HG03025 (cell line): ENCODE measurements around the gene GJB5.
"Not testable (repeated sequence)": the region's sequence is repeated elsewhere in the genome, so short reads cannot be mapped to it uniquely, and the experiment has no call there.

Experiments
- ATAC-seq: cut with Tn5 transposase; IDR thresholded peaks from one replicate; pipeline ENCODE4 v1.9.1; 2021; ENCODE audit warnings: mild to moderate bottlenecking, moderate library complexity; ENCODE audit not compliant: unreplicated experiment, low FRiP score

GJB5 gene

DNA sequence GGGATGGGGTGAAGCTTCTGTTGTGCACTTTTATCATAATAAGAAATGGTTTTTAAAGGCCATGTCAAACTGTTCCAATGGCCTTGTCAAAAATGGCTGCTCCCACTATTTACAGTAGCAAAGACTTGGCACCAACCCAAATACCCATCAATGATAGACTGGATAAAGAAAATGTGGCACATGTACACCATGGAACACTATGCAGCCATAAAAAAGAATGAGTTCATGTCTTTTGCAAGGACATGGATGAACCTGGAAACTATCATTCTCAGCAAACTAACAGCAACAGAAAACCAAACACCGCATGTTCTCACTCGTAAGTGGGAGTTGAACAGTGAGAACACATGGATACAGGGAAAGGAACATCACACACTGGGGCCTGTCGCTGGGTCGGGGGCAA lies 18.3 kb downstream of the GJB5 start:
- ATAC-seq = not testable (repeated sequence)

DNA sequence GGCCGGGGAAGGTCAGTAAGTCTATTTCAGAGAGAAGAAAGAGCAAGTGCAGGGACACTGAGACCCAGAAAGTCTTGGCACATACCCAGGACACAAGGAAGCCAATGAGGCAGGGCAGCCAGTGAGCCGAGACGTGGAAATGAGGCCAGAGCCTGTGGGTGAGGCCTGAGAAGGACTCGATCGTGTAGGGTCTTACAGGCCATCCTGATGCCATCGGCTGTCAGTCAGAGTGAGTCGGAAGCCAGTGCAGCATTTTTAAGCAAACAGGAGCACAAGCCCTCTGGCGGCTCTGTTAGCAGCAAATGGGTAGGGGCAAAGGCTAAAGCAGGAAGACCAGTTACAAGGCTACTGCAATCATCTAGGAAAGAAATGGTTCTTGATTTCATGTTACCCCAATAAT lies 20.1 kb downstream of the GJB5 start:
- ATAC-seq = no peak

DNA sequence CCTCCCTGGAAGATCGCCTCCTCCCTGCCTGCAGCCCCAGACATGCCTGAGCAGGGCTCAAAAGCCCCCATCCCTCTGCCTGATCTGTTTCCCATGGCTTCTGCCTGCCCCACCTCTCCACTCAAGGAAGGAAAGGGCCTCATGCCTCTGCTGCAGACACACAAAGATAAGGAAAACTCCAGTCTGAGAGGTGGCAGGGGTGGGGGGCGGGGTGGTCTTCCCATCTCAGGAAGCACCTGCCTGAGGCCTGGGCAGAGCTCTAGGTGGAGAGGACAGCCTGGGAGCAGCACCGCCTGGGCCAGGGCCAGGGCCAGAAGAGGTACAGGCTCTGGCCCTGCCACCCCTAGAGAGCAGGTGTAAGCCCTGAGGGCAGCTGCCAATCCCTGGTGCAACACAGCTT lies 22.1 kb downstream of the GJB5 start:
- no peak for ATAC-seq

DNA sequence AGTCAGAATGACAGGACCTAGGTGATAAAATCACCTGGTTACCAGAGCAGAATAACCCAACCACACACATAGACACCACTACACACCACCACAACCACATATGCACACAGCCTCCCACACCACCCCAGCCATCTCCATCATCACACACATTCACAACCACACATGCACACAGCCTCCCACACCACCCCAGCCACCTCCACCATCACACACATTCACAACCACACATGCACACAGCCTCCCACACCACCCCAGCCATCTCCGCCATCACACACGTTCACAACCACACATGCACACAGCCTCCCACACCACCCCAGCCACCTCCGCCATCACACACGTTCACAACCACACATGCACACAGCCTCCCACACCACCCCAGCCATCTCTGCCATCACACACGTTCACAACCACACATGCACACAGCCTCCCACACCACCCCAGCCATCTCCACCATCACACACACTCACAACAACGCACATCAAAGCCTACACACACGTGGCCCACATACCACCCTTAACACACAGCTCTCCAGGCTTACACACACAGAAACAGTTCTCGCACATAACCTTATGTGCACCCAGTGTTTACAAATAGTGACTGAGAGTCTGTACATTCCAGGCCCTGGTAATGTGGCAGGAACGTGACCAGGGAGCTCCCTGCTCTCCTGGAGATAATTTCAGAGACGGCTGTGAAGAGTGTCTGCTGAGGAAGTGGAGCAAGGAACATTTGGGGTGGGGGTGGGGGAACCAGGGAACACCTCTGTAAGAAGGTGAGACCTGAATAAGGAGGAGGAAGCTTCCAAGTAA lies 22.9 kb downstream of the GJB5 start:
- ATAC-seq = no peak

DNA sequence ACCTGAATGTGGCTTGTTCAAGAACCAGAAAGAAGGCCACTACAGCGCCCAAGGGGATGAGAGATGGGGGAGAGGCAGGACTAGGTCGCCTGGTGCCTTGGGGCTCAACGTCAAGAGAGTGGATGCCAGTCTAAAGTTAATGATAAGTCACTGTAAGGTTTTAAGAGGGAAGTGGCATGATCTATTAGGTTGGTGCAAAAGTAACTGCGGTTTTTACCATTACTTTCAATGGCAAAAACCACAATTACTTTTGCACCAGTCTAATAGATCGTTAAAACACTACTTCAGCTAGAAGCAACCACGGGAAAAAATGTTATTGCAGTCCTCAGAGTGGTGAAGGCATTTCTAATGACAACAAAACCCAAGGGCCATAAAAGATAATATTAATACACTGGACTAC lies 23.5 kb downstream of the GJB5 start:
- ATAC-seq = no peak

DNA sequence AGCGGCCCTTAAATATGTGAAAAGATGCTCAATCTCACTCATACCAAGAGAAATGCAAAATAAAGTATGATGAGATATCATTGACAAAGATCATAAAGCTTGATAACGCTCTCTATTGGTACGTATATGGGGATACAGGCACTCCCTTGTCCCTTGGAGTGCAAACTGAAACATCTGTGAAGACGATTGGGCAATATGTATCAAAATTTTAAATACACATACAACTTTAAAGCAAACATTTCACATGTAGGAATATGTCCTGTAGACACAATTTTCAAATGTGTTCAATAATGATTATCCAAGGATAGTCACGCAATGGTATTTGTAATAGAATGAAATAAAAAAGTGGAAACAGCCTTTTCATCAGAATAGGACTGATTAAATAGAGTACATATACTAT lies 24.2 kb downstream of the GJB5 start:
- ATAC-seq = no peak

DNA sequence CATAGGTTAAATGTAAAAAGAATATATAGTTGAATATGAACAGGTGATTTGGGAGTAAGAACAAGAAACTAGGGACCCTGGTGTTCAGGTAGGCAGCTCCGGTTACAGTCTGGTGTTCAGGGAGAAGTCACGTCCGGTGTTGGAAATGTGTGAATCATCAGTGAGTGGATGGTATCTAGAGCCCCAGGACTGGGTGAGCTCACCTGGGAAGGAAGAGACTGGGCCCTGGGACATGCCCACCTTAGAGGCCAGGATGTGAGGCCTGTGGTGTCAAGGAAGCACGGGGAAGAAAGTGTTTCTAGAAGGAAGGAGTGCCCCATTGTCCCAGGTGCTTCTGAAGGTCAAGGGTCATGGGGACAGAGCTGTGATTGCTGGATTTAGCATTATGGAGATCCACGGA lies 24.7 kb downstream of the GJB5 start:
- ATAC-seq = no peak

DNA sequence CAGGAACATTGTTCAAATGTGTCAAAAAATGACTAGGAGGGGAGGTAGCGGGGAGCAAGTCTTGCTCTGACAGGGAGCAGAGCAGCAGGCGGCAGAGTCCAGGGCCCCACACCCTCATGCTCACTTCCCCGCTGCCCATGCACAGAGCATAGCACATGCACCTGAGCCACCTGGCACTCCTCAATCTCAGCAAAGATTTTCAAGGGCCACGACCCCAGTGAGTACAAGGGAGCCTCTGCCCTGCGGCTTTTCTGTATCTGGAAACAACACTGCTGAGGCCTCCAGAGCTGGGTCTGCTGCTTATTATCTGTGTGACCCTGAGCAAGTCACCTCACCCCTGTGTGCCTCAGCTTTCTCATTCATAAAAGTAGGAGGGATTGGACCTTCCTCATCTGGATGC lies 25.1 kb downstream of the GJB5 start:
- no peak for ATAC-seq

DNA sequence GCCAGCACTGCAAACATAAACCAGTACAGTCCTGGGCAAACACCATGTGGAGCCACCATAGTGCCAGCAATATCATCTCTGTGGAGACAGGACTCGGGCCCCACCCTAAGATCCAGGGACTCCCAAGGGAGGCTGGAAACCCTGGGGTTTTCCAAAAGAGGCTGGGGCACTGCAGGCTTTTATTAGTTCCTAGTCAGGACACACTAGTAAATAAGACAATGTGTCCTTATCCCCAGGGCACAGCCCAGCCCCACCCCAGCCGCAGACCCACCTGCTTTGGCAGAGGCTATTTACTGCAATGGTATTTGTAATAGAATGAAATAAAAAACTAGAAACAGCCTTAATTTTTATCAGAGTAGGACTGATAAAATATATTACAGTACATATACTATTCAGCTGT lies 25.7 kb downstream of the GJB5 start:
- ATAC-seq = no peak

DNA sequence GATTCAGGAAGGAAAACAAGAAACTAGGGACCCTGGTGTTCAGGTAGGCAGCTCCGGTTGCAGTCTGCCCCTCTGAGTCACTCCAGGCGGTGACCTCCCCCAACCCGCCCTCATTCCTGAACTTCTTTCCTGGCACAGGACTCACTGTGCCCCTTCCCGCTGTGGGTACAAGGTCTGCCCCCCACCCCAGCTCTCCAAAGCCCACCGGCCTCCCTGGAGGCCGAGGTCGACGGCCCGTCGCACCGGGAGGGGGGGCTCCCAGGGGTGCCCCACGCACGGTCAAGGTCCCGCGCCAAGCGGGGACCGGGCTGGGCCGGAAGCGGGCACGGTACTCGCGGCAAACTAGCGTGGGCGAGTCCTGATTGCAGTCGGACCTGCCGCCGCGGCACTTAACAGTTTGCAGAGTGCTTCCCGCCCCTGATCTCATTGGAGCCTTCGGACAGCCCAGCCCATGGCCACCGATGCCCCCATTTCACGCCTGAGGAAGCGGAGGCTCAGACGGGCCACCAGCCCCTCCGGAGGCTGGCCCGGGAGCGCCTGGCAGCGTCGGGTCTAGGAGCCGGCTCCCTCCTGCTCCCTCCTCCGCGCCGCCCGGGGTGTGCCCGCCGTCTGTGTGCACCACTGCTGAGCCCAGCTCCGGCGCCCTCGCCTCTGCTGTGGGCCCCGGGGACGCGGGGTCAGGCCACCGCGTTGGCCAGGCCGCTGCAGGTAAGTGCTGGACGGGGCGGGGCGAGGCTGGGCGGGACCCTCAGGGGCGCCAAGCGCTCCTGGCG lies 26.4 kb downstream of the GJB5 start, which contains the start of gene GJB3:
GJB3 (plus strand) TSS at position 144 of the 773 bp plus-strand sequence. CDS start 3,549 bp downstream, outside the sequence.
- ATAC-seq = no peak

DNA sequence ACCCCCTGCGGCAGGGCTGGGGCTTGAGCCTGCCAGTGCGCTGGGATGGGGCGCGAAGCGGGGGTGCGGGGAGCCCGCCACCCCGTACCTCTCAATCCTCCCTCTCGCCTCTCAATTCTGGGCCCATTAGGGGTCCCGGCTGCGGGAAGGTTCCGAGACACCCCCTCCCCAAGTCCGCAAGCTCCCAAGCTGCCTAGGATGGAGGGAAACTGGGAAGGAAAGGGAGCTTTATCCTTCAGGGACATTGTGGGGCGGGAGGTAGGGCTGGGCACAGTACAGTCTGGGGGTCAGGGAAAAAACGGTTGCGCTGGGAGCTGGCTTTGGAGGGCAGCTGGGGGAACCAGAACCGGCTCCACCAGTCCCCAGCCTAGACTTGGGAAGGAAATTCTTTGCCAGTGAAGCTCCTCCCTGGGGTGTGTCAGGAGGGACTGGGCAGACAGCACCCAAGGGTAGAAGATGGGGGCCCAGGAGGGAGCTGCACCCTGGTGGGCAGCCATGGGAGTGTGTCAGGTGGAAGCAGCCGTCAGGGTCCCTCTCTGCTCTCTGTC lies 27.1 kb downstream of the GJB5 start:
- ATAC-seq = no peak

DNA sequence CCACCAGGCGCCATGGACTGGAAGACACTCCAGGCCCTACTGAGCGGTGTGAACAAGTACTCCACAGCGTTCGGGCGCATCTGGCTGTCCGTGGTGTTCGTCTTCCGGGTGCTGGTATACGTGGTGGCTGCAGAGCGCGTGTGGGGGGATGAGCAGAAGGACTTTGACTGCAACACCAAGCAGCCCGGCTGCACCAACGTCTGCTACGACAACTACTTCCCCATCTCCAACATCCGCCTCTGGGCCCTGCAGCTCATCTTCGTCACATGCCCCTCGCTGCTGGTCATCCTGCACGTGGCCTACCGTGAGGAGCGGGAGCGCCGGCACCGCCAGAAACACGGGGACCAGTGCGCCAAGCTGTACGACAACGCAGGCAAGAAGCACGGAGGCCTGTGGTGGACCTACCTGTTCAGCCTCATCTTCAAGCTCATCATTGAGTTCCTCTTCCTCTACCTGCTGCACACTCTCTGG lies 29.9 kb downstream of the GJB5 start:
- ATAC-seq = no peak

DNA sequence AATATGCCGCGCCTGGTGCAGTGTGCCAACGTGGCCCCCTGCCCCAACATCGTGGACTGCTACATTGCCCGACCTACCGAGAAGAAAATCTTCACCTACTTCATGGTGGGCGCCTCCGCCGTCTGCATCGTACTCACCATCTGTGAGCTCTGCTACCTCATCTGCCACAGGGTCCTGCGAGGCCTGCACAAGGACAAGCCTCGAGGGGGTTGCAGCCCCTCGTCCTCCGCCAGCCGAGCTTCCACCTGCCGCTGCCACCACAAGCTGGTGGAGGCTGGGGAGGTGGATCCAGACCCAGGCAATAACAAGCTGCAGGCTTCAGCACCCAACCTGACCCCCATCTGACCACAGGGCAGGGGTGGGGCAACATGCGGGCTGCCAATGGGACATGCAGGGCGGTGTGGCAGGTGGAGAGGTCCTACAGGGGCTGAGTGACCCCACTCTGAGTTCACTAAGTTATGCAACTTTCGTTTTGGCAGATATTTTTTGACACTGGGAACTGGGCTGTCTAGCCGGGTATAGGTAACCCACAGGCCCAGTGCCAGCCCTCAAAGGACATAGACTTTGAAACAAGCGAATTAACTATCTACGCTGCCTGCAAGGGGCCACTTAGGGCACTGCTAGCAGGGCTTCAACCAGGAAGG lies 30.5 kb downstream of the GJB5 start:
- ATAC-seq = no peak

DNA sequence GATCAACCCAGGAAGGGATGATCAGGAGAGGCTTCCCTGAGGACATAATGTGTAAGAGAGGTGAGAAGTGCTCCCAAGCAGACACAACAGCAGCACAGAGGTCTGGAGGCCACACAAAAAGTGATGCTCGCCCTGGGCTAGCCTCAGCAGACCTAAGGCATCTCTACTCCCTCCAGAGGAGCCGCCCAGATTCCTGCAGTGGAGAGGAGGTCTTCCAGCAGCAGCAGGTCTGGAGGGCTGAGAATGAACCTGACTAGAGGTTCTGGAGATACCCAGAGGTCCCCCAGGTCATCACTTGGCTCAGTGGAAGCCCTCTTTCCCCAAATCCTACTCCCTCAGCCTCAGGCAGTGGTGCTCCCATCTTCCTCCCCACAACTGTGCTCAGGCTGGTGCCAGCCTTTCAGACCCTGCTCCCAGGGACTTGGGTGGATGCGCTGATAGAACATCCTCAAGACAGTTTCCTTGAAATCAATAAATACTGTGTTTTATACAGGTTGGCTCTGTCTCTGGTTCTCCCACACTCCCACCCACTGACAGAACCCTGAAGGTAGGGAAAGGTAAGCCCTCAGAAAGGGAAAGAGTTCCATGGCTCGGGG lies 31.1 kb downstream of the GJB5 start:
- no peak for ATAC-seq

DNA sequence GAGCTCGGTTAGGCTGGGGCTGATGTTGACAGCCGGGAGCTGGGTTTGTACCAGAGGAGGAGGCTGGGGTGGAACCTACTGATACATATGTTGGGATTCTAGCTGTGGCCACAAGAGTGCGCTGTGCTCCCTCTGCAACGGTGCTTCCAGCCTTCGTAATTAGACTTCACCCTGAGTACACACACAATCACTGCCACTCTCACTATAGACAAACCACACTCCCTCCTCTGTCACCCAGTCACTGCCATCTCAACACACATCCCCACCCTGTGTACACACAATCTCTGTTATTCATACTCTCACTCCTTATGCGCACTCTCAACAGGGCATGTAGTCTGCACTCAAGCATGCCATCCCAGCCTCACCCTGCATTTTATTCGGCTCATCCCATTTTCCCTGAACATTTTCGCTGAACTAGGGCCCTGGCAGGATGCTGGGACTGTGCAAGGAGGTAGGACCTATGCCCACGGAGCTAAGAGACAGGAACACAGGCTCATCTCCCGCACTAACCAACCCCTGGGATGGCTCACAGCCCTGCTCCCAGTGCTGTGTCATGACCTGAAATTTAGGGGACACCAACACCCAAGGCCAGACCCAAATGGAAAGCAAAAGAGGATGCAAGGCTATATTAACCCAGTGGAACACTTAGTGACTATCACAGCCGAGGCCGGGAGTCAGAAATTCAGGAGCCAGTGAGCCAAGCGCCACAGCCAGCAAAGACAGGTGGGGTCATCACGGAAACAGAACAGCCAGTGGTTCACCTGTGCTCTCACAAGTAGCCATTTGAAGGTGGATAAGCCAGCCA lies 31.9 kb downstream of the GJB5 start:
- ATAC-seq = no peak

DNA sequence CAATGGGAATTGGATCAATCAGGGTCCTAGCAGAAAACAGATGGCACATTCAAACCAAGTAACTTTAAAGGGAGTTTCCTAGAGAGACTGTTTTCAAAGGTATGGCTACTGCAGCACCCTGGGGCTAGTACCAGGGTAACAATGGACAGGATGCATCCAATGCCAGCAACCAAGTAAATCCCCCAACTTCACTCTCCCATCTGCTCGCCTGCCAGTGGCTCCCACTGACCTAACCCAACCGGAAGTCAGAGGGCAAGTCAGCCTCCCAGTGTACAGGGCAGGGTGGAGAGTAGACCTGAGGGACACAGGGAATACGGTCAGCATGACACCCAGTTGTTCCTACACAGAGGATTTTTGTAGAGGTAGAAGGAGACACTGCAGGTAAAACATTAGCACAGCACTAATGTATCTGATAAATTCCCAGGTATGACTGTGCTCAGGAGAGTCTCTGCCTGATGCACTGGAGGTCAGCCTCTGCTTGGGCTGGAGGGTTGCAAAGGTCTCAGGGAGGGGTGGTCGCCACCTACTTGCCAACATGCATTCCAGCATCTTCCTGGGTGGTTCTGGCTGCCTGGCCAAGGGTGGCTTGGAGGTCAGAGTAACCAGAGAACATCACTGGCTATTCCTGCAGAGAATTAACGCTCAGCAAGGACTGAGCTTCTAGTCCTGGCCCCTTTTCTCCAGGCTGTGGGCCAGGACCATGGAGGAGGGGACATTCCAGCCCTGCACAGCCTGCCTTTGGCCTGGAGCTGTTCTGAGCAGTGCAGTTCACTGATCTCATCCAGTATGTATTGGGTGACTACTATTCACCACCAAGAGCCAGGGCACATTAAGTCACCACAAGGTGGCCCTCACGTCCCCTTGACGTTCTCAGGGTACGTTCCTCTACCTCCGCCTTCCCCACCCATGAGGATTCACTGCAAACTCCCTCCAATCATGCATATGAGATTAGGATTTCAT lies 32.9 kb downstream of the GJB5 start:
- no peak for ATAC-seq

DNA sequence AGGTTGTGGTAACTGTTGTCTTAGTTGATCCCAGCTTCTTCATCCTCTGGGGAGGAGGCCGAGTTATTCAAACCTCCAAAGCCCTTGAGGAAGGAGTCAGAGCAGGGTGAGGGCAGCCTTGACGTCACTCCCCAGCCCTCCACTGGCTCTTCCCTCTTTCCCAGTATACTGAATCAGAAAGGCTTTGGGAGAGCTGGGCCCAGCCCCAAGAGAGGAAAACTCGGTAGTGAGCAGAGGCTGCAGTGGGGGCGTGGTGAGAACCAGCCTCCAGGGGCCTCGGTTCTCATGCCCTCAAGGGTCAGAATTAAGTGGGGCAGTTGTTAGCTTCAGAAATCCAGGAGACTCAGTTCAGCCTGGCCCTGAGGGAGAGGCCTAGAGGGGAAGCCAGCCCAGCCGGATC lies 36.1 kb downstream of the GJB5 start:
- no peak for ATAC-seq

DNA sequence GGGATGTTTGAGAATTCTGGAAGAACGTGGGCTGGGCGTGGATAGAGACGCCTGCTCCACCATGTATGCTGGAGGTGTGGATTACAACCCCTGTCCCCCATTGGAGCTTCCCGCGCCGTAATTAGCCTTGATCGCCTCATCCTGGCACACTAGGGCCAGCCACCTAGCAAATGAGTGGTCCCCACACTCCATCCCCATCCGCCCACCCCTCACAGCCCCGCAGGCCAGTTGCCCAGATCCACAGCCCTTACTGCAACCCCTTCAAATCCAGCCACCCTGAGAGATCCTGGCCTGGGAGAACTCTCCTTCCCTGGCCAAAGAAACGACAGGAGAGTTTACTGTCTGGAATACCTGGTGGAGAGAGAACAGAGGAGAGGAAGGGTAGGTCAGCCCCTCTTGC lies 37.6 kb downstream of the GJB5 start:
- ATAC-seq = no peak
